Measurements from ENCODE around the gene RXRA.

Gene RXRA

GRCh38 chr9:134468358-134468757 is 142.1 kb downstream of the RXRA start:
- TF ChIP-seq EZH2phosphoT487 (conservative IDR thresholded peaks at IDR 0.05; ENCODE audit: low read length) (no peak), CTCF (IDR thresholded peaks at IDR 0.05; ENCODE audit: insufficient read depth, low read length, poor library complexity, severe bottlenecking) (no peak)
- no peak overlapping the region for H3K4me2 ChIP-seq (ENCODE audit: low read depth, low read length, poor library complexity, severe bottlenecking)

GRCh38 chr9:134469041-134469875 is 143.0 kb downstream of the RXRA start:
- Histone ChIP-seq H3K4me3 (ENCODE audit: insufficient read depth, low read length, poor library complexity, severe bottlenecking) (no peak overlapping the region), H3F3A (ENCODE audit: insufficient read depth) (no peaks in the 10 kb centered on the region), H4K20me1 (ENCODE audit: low read depth, low read length) (no peaks in the 10 kb centered on the region), H2AFZ (ENCODE audit: low read depth, low read length, severe bottlenecking) (no peak overlapping the region), H3K27ac (ENCODE audit: low read depth, low read length) (no peak overlapping the region), H3K9me3 (ENCODE audit: insufficient read depth, low read length) (no peaks in the 10 kb centered on the region), H3K79me2 (ENCODE audit: insufficient read depth, low read length) (no peaks in the 10 kb centered on the region), H3K9me2 (replicated peaks; ENCODE audit: insufficient read depth, low read length) (no peaks in the 10 kb centered on the region), H3K27me3 (ENCODE audit: low read length) (no peaks in the 10 kb centered on the region), H3K4me2 (ENCODE audit: low read depth, low read length, poor library complexity, severe bottlenecking) (no peak overlapping the region), H3K9ac (ENCODE audit: low read length) (no peak overlapping the region), H3K36me3 (ENCODE audit: low read length) (no peaks in the 10 kb centered on the region)
- TF ChIP-seq EZH2phosphoT487 (conservative IDR thresholded peaks at IDR 0.05; ENCODE audit: low read length) (no peak), CTCF (IDR thresholded peaks at IDR 0.05; ENCODE audit: insufficient read depth, low read length, poor library complexity, severe bottlenecking) (no peak)

More at GRCh38 chr9:134468358-134468757, 142.1 kb downstream of the RXRA start:
- H3K27me3 ChIP-seq (ENCODE audit: low read length) = no peaks in the 10 kb centered on the region
- no peaks in the 10 kb centered on the region for H3K9me3 ChIP-seq (ENCODE audit: insufficient read depth, low read length)
- H3K9me2 ChIP-seq (replicated peaks; ENCODE audit: insufficient read depth, low read length) = no peaks in the 10 kb centered on the region
- H2AFZ ChIP-seq (ENCODE audit: low read depth, low read length, severe bottlenecking) = no peak overlapping the region
- H3F3A ChIP-seq (ENCODE audit: insufficient read depth) = no peaks in the 10 kb centered on the region
- H3K9ac ChIP-seq (ENCODE audit: low read length) = no peak overlapping the region
- no peak overlapping the region for H3K4me3 ChIP-seq (ENCODE audit: insufficient read depth, low read length, poor library complexity, severe bottlenecking)
- no peaks in the 10 kb centered on the region for H3K79me2 ChIP-seq (ENCODE audit: insufficient read depth, low read length)
- H3K27ac ChIP-seq (ENCODE audit: low read depth, low read length) = no peak overlapping the region
- H3K36me3 ChIP-seq (ENCODE audit: low read length) = no peaks in the 10 kb centered on the region
- no peaks in the 10 kb centered on the region for H4K20me1 ChIP-seq (ENCODE audit: low read depth, low read length)

- no peaks in the 10 kb centered on the region for H3K79me2 ChIP-seq (ENCODE audit: insufficient read depth, low read length)
- H4K20me1 ChIP-seq (ENCODE audit: low read depth, low read length) = no peaks in the 10 kb centered on the region
- no peaks in the 10 kb centered on the region for H3K36me3 ChIP-seq (ENCODE audit: low read length)
- no peak overlapping the region for H3K4me3 ChIP-seq (ENCODE audit: insufficient read depth, low read length, poor library complexity, severe bottlenecking)
- no peaks in the 10 kb centered on the region for H3K27me3 ChIP-seq (ENCODE audit: low read length)
- no peak overlapping the region for H3K27ac ChIP-seq (ENCODE audit: low read depth, low read length)
- H3K9ac ChIP-seq (ENCODE audit: low read length) = no peak overlapping the region
- H3K4me2 ChIP-seq (ENCODE audit: low read depth, low read length, poor library complexity, severe bottlenecking) = no peak overlapping the region
- H3F3A ChIP-seq (ENCODE audit: insufficient read depth) = no peaks in the 10 kb centered on the region
- TF ChIP-seq CTCF (IDR thresholded peaks at IDR 0.05; ENCODE audit: insufficient read depth, low read length, poor library complexity, severe bottlenecking) (no peak), EZH2phosphoT487 (conservative IDR thresholded peaks at IDR 0.05; ENCODE audit: low read length) (no peak)
- H3K9me3 ChIP-seq (ENCODE audit: insufficient read depth, low read length) = no peaks in the 10 kb centered on the region
- no peaks in the 10 kb centered on the region for H3K9me2 ChIP-seq (replicated peaks; ENCODE audit: insufficient read depth, low read length)
- no peak overlapping the region for H2AFZ ChIP-seq (ENCODE audit: low read depth, low read length, severe bottlenecking)
Measured at GRCh38 chr9:134472256-134472655, 146.0 kb downstream of the RXRA start.

Measured in SU-DHL-6 (cell line).